ENCODE results near the gene VPS37B.

- TF ChIP-seq CTCF (IDR thresholded peaks at IDR 0.05) (no peak), USF2 (IDR thresholded peaks at IDR 0.05; ENCODE audit: borderline replicate concordance, low read depth, low read length) (no peak), RAD21 (IDR thresholded peaks at IDR 0.05; ENCODE audit: low read length) (no peak), SMC3 (IDR thresholded peaks at IDR 0.05; ENCODE audit: low read depth, low read length) (no peak), NFIC (IDR thresholded peaks at IDR 0.05; ENCODE audit: borderline replicate concordance) (no peak), TCF12 (IDR thresholded peaks at IDR 0.05) (no peak)
Measured at GRCh38 chr12:122887819-122888212, 8.1 kb downstream of the VPS37B start.

Data from SK-N-SH (cell line).